DMS114 treated with DMSO at 0.1 percent for 48 hours (cell line): Measurements from ENCODE around the gene ASIC1.

Experiments
- DNase-seq: peaks from one replicate; lab custom pipeline; 2025; ENCODE audit not compliant: unreplicated experiment; lab: John Stamatoyannopoulos, UW

The ASIC1 gene

GRCh38 chr12:50040657-50041056 lies 16.7 kb upstream of the ASIC1 start:
- no peak for DNase-seq

- DNase-seq: no peak
Observed at GRCh38 chr12:50041062-50041860, 16.1 kb upstream of the ASIC1 start.

- no peak for DNase-seq
Observed at GRCh38 chr12:50041962-50042361, 15.4 kb upstream of the ASIC1 start.

GRCh38 chr12:50042693-50043092 lies 14.7 kb upstream of the ASIC1 start:
- DNase-seq: no peak

GRCh38 chr12:50043308-50043707 lies 14.1 kb upstream of the ASIC1 start:
- DNase-seq: no peak

GRCh38 chr12:50043854-50044253 lies 13.5 kb upstream of the ASIC1 start:
- no peak for DNase-seq

- DNase-seq: no peak
Observed at GRCh38 chr12:50047693-50048250, 9.6 kb upstream of the ASIC1 start.

GRCh38 chr12:50049254-50050118 lies 7.9 kb upstream of the ASIC1 start:
- DNase-seq: no peak

GRCh38 chr12:50050119-50050385 lies 7.3 kb upstream of the ASIC1 start:
- no peak for DNase-seq

GRCh38 chr12:50050410-50051098 lies 6.8 kb upstream of the ASIC1 start:
- no peak for DNase-seq

GRCh38 chr12:50051101-50051806 lies 6.1 kb upstream of the ASIC1 start:
- no peak for DNase-seq

GRCh38 chr12:50052544-50052943 lies 4.9 kb upstream of the ASIC1 start:
- no peak for DNase-seq

- no peak for DNase-seq
Observed at GRCh38 chr12:50052964-50053363, 4.4 kb upstream of the ASIC1 start.

GRCh38 chr12:50053583-50053982 lies 3.8 kb upstream of the ASIC1 start:
- no peak for DNase-seq

GRCh38 chr12:50055831-50056638 lies 1.4 kb upstream of the ASIC1 start:
- peak; percentile 47 for DNase-seq

GRCh38 chr12:50056639-50056976 lies 788 bp upstream of the ASIC1 start:
- DNase-seq: no peak

- no peak for DNase-seq
Observed at GRCh38 chr12:50057896-50058670, 687 bp downstream of the ASIC1 start.

- DNase-seq: no peak
Observed at GRCh38 chr12:50058743-50059312, 1.4 kb downstream of the ASIC1 start.

- DNase-seq: no peak
Observed at GRCh38 chr12:50059440-50060119, 2.2 kb downstream of the ASIC1 start.
